GM18502 (cell line): Measurements from ENCODE around the gene ETNK2.

Experiments used
- ATAC-seq: cut with Tn5 transposase; IDR thresholded peaks from one replicate; pipeline ENCODE4 v1.9.1; 2021; ENCODE audit warnings: mild to moderate bottlenecking; ENCODE audit not compliant: unreplicated experiment, poor library complexity

ETNK2 gene

GRCh38 chr1:204128964-204129896 lies 22.6 kb downstream of the ETNK2 start:
- no peak for ATAC-seq

DNA sequence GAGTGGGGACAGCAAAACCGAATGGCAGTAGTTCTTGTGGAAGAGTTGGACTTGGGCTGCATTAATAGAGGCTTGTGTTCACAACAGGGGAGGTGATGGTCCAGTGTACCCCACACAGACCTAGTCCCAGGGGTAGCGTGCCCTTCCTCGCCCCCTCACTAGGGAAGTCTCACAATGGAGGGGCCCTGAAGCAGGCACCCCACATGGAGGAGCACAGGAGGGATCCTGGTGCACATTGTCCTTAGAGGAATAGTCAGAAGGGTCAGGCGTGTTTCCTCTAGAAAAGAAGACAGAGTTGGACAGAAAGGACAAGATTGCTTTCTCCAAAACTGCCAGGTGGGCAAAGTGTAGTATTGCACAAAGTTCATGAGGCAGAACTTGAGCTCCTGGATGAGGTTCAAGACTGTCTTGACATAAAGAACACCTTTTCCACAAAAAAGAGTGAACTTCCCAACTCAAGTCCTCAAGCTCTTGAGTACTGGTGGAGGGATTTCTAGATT lies 23.3 kb downstream of the ETNK2 start:
- ATAC-seq, result no peak

GRCh38 chr1:204127597-204128242 lies 24.1 kb downstream of the ETNK2 start:
- ATAC-seq, result no peak

DNA sequence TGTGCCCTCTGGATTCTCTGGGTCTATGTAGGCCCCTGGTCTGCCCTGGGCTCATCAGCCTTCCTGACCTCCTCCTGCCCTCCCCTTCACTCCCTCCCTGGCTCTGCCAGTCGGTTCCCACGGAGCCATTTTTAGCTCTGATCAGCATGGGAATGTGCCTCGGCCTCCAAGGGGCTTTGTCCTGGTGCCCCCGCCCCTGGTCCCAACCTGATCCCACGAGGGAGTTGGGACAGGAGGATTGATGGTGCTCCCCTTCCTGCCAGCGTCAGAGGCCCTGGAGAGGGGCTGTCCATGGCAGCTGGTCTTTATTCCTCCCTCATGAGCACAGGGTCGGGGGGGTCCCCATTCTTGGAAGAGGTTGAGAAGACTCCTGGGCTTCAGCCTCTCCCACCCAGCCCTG lies 24.9 kb downstream of the ETNK2 start:
- ATAC-seq, result no peak

- no peak for ATAC-seq
Measured at GRCh38 chr1:204126386-204126785, 25.5 kb downstream of the ETNK2 start.

DNA sequence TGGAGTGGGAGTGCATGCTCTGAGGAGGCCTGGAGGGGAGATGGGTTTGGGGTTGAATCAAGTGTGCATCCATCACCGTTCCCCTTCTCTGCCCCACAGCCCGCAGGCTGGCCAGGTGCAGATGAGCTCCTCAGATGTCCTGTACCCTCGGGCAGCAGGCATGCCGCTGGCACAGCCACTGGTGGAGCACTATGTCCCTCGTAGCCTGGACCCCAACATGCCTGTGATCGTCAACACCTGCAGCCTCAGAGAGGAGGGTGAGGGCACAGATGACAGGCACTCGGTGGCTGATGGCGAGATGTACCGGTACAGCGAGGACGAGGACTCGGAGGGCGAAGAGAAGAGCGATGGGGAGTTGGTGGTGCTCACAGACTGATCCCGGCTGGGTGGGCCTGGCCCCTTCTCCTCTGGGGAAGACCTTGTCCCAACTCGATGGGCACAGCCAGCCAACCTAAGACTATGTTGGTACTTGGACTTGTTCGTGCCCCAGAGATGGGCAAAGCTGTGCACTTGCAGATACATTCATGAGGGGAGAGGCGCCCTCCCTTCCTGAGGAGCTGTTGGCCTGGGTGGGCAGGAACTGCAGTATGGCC lies 26.0 kb downstream of the ETNK2 start:
- ATAC-seq, result no peak

DNA sequence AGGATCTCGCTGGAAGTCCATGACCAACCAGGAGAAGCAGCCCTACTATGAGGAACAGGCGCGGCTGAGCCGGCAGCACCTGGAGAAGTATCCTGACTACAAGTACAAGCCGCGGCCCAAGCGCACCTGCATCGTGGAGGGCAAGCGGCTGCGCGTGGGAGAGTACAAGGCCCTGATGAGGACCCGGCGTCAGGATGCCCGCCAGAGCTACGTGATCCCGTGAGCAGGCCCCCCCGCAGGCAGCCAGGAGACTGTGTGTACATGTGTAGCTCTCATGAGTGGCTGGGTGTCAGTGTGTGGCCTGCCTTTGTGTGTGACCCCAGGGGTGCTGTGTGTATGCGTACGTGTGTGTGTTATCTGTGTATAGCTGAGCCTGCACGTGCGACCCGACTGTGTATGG lies 27.2 kb downstream of the ETNK2 start:
- no peak for ATAC-seq

GRCh38 chr1:204123376-204123775 lies 28.5 kb downstream of the ETNK2 start:
- ATAC-seq, result no peak

DNA sequence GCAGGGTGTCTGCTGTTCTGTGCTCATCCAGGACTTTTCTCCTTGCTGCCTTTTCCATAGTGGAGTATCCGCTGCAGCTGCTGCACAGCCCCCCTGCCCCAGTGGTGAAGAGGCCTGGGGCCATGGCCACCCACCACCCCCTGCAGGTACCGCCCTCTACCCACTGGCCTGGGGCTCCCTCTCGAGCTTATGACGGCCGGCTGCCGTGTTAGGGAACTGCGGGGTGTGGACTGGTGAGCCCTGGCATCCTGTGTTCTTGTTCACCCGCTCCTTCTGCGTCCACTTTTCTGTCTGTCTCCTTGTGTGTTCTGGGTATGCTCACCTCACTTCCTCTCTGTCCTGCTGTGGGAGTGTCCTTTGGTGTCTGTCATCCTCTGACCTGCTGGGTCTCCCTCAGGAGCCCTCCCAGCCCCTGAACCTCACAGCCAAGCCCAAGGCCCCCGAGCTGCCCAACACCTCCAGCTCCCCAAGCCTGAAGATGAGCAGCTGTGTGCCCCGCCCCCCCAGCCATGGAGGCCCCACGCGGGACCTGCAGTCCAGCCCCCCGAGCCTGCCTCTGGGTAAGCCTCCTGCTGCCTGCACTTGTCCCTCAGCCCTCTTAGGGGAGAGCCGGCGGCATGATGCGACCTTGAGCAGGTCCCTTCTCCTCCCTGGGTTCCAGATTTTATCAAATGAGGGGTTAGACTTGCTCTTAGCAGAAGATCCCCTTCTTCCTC lies 29.8 kb downstream of the ETNK2 start:
- no peak for ATAC-seq

GRCh38 chr1:204116539-204116938 lies 35.3 kb downstream of the ETNK2 start:
- ATAC-seq, result no peak

DNA sequence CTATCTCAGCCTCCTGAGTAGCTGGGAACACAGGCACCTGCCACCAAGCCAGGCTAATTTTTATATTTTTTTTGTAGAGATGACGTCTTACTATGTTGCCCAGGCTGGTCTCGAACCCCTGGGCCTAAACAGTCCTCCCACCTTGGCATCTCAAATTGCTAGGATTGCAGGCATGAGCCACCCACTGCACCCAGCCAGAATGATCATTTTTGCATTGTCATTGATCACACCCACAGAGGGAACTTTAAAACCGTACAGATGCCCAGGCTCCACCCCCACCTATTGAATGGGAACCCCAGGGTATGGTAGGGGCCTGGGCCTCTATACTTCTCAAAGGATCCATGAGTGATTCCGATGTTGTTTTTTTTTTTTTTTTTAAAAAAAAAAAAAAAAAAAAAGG lies 36.7 kb downstream of the ETNK2 start:
- ATAC-seq, result no peak

- no peak for ATAC-seq
Measured at GRCh38 chr1:204114606-204115005, 37.2 kb downstream of the ETNK2 start.

- no peak for ATAC-seq
Measured at GRCh38 chr1:204113896-204114295, 37.9 kb downstream of the ETNK2 start.

GRCh38 chr1:204112876-204113730 lies 38.7 kb downstream of the ETNK2 start:
- ATAC-seq, result no peak

GRCh38 chr1:204110894-204111633 lies 40.8 kb downstream of the ETNK2 start:
- no peak for ATAC-seq

- ATAC-seq, result no peak
Measured at GRCh38 chr1:204108312-204109141, 43.3 kb downstream of the ETNK2 start.

GRCh38 chr1:204107892-204108291 lies 44.0 kb downstream of the ETNK2 start:
- ATAC-seq, result no peak

DNA sequence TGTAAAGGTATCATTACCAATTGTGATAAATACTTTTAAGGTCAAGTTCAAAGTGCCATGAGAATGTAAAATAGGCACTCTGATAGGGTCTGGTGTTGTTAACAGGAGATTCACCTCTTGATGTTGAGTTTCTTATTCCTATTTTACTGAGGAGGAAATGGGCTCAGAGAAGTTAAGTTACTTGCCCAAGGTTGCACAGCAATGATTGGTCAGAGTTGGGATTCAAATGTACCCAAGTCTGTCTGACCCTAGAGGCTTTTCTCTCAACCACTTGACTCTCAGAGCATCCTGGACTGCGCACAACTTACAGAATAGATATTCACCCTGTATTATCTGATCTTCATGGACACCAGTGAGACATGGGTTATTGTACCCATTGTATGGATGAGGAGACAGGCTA lies 45.0 kb downstream of the ETNK2 start:
- no peak for ATAC-seq
